GM19372 (cell line): ENCODE results near the gene AMIGO2.

ENCODE experiments used
- ATAC-seq: cut with Tn5 transposase; IDR thresholded peaks from one replicate; pipeline ENCODE4 v1.9.1; 2021; ENCODE audit warnings: mild to moderate bottlenecking, low read depth, moderate library complexity; ENCODE audit not compliant: unreplicated experiment

The AMIGO2 gene

DNA sequence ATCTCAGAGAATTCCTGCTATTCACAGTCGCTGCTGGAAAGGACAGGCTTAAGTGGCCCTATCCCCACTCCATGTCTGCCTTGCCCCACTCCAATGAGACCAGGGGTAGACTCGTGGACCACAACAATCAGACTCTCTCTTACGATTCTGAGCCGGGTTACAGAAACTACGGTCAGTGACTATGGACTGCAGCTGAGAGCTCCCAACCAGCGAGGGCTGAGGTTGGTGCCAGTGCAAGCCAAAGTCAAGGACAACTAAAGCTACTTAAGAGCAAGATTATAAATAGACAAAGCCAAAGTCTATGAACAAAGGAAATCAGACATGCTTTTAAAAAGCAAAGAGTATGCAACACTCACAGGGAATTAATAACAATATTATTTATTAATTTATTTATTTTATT is 18.3 kb upstream of the AMIGO2 start:
- ATAC-seq = no peak

DNA sequence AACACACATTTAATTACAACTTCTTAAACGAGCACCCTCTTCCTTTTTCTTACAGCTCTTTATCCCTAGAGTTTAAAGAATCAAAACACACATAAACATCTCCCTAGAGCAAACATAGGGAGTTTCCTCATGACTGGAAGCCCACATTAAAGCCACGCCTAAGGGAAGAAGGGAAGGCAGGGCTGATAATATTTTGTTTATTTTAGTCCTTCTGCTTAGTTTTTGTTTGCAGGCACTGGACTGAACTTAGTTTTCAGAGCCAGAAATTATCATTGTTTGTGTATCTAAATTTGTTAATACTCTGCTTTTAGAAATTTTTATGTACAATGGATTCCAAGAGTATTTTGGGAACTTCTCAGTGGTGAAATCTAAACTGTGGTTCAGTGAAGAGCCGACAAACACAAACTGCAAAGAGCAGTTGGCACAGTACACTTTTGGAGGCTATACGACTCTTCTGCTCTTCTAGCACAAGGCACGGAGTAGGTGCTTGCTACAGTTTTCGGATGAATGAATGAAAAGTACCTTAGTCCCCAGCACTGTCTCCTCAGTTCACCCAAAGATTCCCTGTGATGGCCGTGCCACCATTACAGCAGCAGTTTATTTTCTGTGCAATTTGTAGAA is 17.6 kb upstream of the AMIGO2 start:
- no peak for ATAC-seq

DNA sequence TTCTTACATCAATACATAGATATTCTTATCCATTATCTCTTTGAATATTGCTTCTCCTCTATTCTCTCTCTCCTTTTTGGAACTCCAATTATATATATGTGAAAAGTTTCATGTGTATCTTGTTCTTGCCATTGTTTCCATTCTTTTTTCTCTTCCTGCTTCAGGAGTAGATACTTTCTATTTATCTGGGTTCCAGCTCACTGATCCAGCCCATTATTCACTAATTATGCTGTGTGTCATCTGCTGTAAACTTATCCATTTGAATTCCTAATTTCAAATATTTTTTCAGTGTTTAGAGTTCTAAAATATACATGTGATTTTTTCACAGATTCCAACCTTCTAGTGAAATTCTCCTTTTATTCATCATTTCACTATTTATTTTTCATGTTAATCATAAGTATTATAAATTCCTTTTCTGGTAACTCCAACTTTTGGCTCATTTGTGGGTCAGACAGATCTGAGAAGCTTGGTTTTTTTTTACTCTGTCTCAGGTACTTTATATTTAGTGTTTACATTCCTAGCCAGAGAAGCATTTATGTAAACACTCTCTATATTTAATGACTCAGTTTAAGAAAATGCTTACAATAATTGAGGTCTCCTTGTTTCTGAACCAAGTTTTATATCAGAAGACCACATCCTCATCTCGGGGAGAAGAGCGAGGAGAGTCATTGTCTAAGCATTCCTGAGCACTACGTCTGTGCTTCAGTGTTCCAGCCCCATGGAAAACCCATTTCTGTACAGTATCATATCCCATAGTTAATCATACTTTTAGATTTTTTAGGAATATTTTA is 15.9 kb upstream of the AMIGO2 start:
- no peak for ATAC-seq

DNA sequence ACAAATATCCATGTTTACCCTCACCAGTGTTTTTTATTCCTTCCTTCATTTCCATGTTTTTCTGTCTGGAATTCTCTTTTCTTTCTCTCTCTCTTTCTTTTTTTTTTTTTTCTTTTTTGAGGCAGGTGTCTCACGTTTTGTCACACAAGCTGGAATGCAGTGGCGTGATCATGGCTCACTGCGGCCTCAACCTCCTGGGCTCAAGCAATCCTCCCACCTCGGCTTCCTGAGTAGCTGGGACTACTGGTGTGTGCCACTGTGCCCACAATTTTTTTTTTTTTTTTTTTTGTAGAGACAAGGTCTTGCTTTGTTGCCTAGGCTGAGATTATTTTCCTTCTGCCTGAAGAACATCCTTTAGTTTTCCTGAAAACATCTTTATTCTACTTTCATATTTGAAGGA is 15.0 kb upstream of the AMIGO2 start:
- no peak for ATAC-seq

DNA sequence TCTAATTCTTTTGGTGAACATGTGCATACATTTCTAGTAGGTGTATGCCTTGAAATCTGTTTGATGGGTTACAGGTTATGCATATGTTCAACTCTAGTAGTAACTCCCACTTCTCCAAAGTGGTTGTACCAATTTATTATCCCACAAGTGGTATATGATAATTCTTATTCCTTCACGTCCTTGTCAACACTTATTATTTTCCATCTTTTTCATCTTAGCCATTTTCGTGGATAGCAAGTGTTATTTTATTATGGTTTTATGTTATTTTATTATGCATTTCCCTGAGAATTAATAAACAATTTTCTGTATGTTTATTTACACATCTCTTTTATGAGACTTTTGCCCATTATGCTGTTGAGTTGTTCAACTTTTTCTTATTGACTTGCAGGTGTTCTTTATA is 11.2 kb upstream of the AMIGO2 start:
- ATAC-seq = no peak

DNA sequence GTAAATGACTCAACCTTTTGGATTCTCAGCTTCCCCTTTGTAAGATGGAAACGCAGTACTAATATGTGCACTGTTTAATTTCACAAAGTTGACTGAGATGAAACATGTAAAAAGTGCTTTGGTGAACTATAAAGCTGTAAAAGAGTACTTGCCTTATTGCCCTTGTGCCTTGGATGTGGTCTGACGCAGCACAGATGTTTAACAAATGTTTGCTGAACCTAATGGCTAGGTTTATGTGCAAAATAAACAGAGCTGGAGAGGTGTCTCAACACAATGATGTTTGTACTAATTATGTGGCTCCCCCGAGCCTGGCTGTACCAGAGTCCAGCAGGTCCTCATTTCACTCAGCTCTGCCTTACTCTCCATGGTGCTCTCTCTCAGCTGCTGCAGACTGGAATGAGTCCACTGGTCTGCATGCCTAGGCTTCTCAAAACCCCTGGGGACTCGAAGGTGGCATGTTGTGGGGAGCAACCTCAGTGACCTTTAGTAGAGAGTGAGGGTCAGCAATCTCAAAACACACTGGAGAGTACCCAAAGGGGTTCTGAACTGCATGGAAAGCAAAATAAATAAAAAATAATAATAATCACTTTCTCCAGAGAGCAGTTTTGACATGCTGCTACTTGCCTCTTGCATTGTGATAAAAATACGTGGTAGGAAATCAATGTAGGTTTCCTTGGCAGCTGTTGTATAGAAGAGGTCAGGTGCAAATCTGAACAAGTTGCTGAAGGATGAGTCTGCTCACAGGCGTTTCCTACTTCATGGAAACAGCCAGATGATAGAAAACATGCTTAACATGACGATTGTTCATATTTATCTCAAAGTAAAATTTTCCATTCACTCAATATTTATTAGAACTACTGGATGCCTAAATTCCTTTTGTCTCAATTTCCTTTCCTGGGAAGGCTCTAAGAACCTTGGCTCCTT is 8.5 kb upstream of the AMIGO2 start:
- ATAC-seq = no peak

DNA sequence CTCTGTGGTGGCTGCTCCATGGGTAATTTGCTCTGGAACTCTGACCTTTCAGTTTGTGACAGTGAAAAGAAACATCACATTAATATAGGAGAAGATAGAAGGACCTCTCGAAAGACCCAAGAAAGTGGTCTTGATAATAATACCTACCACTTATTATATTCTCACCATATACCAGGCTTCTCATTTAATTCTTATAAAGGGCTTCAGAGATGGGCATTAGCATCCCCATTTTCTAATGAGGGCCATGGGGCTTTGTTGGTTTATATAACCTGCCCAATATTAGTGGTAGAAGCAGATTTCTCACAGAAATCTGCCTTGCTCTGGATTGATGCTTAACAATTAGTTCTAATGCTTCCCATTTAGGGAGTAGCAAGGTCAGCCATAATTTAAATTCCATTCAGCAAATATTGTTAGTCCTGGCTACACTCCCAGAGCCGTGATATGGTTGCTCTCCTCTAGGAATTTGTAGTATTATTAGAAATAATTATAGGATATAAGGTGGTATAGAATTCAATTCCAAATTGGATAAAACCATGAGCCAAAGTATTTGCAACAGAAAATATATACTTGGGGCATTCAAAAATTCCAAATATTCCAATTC is 7.4 kb upstream of the AMIGO2 start:
- ATAC-seq = no peak

DNA sequence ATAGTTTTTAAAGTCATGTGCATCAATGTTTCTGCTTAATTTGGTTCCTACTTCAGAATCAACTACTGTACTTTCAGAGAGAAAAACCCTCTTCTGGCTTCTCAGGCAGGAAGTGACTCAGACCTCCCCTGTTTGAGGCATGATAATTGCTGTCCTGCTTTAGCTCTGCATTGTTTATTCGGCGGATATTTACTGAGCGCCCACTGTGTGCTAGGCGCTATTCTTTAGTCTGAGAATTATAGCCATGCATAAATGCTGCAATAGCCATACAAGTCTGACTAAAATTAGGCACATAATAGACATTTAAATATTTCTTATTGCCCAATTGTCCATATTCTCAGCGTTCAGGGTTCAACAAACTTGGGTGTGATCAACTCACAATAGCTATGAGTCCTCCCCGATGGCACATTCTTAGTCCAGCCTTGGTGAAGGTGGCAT is 6.1 kb upstream of the AMIGO2 start:
- peak; percentile 61 for ATAC-seq

DNA sequence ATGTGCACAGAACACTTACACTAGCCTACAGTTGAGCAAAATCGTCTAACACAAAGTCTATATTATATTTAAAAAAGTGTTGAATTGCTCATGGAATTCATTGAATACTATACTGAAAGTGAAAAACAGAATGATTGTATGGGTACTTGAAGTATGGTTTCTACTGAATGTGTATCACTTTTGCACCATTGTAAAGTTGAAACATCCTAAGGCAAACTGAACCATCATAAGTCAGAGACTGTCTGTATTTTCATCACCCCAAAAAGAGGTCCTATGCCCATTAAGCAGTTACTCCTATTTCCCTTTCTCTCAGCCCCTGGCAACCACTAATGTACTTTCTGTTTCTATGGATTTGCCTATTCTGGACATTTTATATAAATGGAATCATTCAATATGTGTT is 4.4 kb upstream of the AMIGO2 start:
- no peak for ATAC-seq

DNA sequence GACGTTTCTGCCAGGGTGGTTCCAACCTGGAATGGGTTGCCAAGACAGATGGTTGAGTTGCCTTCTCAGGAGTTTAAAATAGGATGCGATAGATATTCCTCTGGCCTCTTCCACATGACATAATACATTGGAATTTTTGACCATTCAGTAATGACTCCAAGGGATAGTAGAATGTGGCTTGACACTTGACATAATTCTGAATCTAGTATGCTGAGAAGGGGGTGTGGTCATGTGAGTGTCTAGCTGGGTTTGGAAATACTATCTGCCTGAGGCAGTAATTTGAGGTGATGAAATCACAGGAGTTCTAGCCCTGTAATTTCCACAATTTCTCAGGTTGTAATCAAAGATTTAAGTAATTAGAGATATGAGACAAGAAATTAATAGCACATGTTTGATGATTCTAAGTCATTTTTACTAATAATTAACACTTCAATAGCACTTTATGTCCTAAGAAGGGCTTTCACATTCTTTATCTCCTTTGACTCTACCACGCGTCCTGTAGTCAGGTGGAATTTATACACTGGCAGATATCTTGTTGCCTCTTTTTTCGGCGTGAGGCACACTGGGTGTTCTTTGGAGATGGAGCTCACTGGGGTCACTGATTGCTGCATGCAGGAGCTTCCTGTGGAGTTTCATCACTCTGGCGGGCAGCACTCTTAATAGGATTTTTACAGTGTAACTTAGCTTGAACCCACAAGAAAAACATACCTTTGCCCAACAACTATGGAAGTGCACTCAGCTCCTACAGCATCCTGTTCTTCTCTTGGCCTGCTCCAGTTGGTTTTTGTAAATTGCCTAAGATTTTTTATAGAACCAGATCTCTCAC is 3.2 kb upstream of the AMIGO2 start:
- ATAC-seq = no peak

DNA sequence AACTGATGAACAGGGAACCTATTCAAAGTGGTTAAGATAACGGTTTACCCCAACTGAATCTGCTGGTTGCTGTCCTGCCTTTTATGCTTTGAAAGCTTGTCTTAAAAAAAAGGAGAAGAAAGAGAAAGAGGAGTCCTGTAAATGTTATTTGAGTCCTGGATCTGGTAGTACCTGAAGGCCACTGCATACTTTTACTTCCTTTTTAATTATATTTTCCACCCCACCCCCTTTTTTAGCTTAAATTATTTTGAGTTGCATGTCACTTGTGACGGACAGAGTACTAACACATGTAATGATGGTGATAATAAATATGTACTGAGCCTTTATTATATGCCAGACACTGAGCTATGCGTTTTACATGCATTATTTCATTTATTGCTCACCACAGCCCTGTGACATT is 2.5 kb upstream of the AMIGO2 start:
- ATAC-seq = no peak

DNA sequence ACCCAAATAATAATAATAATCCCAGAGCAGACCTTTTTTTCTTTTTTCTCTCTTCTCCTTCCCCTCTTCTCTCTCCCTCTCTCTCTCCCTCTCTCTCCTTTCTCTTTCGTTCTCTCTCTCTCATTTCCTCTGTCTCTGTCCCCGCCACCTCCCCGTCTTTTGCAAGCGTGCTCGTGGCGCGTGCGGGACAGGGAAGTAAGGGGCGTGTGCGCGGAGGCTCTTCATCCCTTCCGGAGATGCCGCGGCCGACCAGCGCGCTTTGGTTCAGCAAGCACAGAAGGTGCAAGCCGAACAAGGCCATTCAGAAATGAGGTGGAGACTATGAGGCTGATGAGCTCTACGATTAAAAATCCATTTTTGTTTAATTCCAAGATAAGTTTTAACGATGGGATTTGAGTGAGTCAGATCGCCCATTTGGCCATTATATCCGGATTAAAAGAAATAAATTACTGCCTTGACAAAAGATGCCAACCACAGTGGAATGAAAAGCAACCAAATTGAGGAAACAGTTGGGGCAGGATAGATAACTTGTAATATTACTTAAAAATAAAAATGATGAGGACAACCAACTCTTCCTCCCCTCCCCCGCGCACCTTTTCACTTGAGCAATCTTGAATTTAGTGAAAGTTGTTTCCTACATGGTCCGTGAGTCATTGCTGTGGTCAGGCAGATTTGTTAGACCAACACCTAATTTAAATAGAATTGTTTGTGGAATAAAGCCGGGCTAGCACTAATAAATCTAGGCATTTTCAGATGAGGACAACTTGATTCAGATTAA is 1.2 kb upstream of the AMIGO2 start:
- ATAC-seq = no peak

DNA sequence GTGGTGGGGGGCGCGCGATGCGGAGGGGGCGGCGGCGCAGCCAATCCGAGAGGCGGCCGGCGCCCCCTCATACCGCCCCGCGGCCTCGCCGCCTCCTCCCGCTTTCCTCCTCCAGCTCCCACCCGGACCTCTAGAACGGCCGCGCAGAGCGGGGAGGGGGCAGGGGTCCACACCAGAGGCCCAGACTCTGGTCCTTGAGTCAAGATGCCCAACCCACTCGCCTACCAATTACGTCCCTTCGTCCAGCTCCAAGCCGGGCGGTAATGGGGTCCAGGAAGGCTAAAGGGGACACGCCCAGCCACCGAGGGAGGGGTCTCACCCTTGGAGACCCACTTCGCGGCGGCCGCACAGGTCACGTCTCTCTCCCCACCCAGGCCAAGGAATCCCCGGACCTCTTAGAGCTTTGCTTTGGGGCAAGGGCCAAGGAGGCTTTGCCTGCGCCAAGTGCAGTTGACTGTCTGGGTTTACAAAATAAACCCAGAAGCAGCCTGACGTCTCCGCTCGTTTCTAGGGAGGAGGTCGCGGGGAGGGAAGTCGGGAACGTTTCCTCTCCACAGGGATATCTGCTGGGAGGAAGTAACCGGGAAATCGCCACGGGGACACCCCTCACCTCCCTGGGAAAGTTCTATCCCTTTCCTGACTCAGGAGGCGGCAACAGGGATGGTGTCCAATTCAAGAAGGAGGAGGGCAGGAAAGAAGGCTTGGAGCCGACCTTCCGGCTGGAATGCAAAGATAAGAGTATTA is 394 bp upstream of the AMIGO2 start:
- peak; percentile 17 for ATAC-seq

DNA sequence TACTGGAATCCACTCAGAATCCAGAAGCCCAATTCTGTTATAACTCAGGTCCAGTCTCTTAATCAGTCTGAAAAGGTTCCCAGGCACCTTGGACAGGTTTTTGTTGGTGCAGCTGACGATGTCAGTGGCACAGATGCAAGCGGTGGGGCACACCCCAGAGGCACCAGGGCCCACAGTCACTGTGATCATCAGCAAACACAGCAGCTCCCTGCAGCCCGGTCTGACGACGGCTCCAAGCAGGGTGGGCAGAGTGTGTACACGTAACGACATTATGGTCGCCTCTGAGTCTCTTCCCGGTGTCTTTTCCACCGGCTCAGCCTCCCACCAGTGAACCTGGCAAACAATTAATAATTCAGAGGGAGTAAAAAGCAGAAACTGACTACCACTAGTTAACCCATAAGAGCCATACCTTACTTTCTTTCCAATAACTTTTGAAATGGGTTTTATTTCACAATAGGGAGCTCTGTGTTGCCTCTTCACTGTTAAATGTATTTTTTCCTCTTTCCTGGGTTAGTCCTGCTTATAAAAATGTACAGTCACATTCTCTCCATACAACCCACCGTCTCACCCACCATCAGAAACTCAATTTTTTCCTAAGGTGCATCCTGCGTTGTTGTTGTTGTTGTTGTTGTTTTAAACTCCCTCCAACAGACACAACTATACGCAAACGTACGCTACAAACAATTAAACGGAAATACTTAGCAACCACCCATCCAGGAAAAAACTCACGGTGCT is 859 bp downstream of the AMIGO2 start:
- ATAC-seq = no peak

DNA sequence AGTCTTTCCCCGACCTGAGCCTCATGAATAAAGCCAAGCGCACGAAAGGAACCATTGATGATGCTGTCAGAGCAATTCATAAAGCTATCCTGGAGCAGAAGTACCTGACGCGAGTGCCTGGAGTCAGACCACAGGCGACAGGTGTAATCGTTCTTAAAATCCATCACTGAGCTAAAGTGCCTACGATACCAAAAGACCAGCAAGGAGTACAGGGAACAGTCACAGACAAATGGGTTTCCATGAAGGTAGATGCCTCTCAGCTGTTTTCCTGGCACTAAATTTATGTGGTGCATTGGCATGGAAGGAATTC is 1.7 kb downstream of the AMIGO2 start:
- no peak for ATAC-seq

DNA sequence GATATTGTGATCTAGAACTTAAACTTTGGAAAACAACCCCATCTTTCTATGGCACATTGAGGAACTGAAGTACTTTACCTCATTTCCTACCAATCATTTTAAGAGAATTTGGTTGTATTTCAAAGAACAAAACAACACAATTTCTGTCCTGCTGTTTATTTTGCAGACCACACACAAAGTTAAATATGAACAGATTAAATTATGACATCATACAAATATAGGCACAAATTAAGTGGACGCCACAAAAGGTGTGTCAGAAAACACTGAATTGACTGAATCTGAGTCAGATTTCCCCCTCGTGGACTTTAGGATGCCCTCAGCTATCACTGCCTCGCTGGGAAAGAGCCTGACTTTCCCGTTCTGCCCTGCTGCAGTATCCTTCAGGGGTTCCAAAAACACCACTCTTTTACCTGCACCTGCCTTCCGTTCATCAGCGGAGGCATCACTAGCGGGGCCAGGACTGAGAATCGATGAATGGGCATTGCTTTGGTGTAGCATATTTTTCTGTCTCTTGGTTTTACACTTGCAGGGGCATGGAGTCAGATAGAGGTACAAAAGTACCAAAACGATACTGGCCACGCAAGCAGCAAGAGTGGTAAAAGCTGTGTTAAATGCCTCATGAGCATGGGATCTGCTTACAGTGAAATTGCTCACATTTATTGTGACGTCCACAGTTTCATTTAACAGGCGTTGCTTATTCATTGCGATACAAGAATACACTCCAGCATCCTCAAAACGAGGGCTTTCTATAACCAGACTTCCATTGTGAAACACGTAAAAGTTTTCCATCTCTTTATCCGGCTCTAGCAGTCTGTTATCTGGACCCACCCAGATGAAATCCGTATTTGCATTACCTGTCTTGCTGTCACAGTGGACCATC is 2.3 kb downstream of the AMIGO2 start:
- ATAC-seq = no peak
